Endothelial cell of umbilical vein (primary cell): ENCODE results near the gene CDR2. TPM values are rescaled to one million over a fixed set of nuclear protein-coding genes. Genes with fewer than 3 reads are reported as not detected.

ENCODE experiments used
- BruUV-seq: library from RNA; stranded (reverse); fragments of 400-500 nt; replicated peaks from 2 replicates; lab custom pipeline; 2021; lab: Mats Ljungman, UMichigan
- CTCF ChIA-PET: fragments of 300-600, 350-600 bp; sonication (Branson Sonifier 250); formaldehyde crosslinking; loops from one replicate; lab custom pipeline; 2021; ENCODE audit warnings: antibody characterized with exemption, inconsistent platforms; lab: Charles Lee
- POLR2A ChIA-PET: fragments of 300-600, 350-600 bp; sonication (Branson Sonifier 250); formaldehyde crosslinking; loops from one replicate; lab custom pipeline; 2021; ENCODE audit warnings: antibody characterized with exemption, inconsistent platforms; lab: Charles Lee
- DNase-seq: peaks from one replicate; pipeline ENCODE4 v3.0.0-alpha.2; 2011; ENCODE audit warnings: low read depth, low spot score
- FAIRE-seq: peaks from 2 replicates; lab custom pipeline; 2011; peaks lifted over from hg19 to GRCh38; lab: Jason Lieb, UNC
- H2AFZ ChIP-seq: 2 replicates; pipeline ENCODE4 v1.6.0; 2012; ENCODE audit warnings: low read depth, low read length, control low read depth, inconsistent platforms
- H3K27ac ChIP-seq: 2 replicates; pipeline ENCODE4 v1.5.1; 2011; ENCODE audit warnings: low read depth, mild to moderate bottlenecking, control low read depth, low read length, moderate library complexity; ENCODE audit not compliant: insufficient read depth
- H3K27me3 ChIP-seq, 2 experiments: 2 replicates each; pipeline versions ENCODE4 v1.6.0 to v1.6.1; 2011; ENCODE audit warnings: low read length in 2 of 2, mixed read lengths in 1 of 2; ENCODE audit not compliant: control insufficient read depth in 2 of 2, insufficient read depth in 2 of 2
- H3K36me3 ChIP-seq, 2 experiments: 2 replicates in 1 of 2; 3 replicates in 1 of 2; pipeline ENCODE4 v1.5.1; 2011; ENCODE audit warnings: low read length in 2 of 2, mild to moderate bottlenecking in 1 of 2, moderate library complexity in 1 of 2; ENCODE audit not compliant: control insufficient read depth in 2 of 2, insufficient read depth in 2 of 2; ENCODE audit errors: extremely low read depth in 1 of 2
- H3K4me1 ChIP-seq: 3 replicates; pipeline ENCODE4 v1.5.1; 2011; ENCODE audit warnings: mild to moderate bottlenecking, low read length; ENCODE audit not compliant: control insufficient read depth, insufficient read depth; ENCODE audit errors: extremely low read depth
- H3K4me2 ChIP-seq: 2 replicates; pipeline ENCODE4 v1.6.1; 2011; ENCODE audit warnings: low read length, control low read depth, mixed read lengths; ENCODE audit not compliant: insufficient read depth
- H3K4me3 ChIP-seq, 3 experiments: fragments of 200-600 bp in 1 of 3; sonication (generic), shearing (Covaris generic) in 1 of 3; replicated peaks in 1 of 3; 2 replicates each; pipeline ENCODE4 v1.5.1; 2011 to 2016; ENCODE audit warnings: control low read depth in 3 of 3, low read length in 3 of 3, mild to moderate bottlenecking in 2 of 3, inconsistent platforms in 1 of 3, low read depth in 1 of 3, moderate library complexity in 1 of 3; ENCODE audit not compliant: insufficient read depth in 1 of 3
- H3K79me2 ChIP-seq: 2 replicates; pipeline ENCODE4 v1.6.0; 2012; ENCODE audit warnings: low read length, inconsistent platforms; ENCODE audit not compliant: control insufficient read depth, insufficient read depth
- H3K9ac ChIP-seq: replicated peaks from 2 replicates; pipeline ENCODE3; 2011; ENCODE audit warnings: low read length, control low read depth; ENCODE audit not compliant: insufficient read depth; ENCODE audit errors: extremely low read depth
- H3K9me1 ChIP-seq: replicated peaks from 3 replicates; pipeline ENCODE4 v1.6.0; 2011; ENCODE audit warnings: mild to moderate bottlenecking, low read length; ENCODE audit not compliant: control insufficient read depth, insufficient read depth; ENCODE audit errors: extremely low read depth
- H3K9me3 ChIP-seq: replicated peaks from 2 replicates; pipeline ENCODE4 v1.5.1; 2012; ENCODE audit warnings: low read length, inconsistent platforms; ENCODE audit not compliant: control insufficient read depth, insufficient read depth
- H4K20me1 ChIP-seq: replicated peaks from 2 replicates; pipeline ENCODE3; 2011; ENCODE audit warnings: mild to moderate bottlenecking, low read length; ENCODE audit not compliant: control insufficient read depth, insufficient read depth; ENCODE audit errors: extremely low read depth
- EZH2 ChIP-seq: IDR thresholded peaks from 2 replicates; pipeline ENCODE4 v1.6.1; 2012; ENCODE audit warnings: borderline replicate concordance, low read depth, mild to moderate bottlenecking, moderate library complexity, low read length, inconsistent platforms; ENCODE audit not compliant: severe bottlenecking
- FOS ChIP-seq: IDR thresholded peaks from 2 replicates; pipeline ENCODE4 v1.6.1; 2011; ENCODE audit warnings: mild to moderate bottlenecking, low read length, moderate library complexity, borderline replicate concordance; ENCODE audit not compliant: insufficient read depth
- GATA2 ChIP-seq: IDR thresholded peaks from 2 replicates; pipeline ENCODE4 v1.7.0; 2011; ENCODE audit warnings: low read depth, mild to moderate bottlenecking, moderate library complexity, mixed read lengths, low read length; ENCODE audit not compliant: insufficient read length, insufficient read depth
- JUN ChIP-seq: IDR thresholded peaks from 2 replicates; pipeline ENCODE4 v1.6.1; 2011; ENCODE audit warnings: borderline replicate concordance, low read depth; ENCODE audit not compliant: insufficient read length, insufficient read depth
- MYC ChIP-seq: IDR thresholded peaks from one replicate; pipeline ENCODE4 v1.6.1; 2011; ENCODE audit warnings: mild to moderate bottlenecking, low read depth, low read length
- POLR2A ChIP-seq: IDR thresholded peaks from 2 replicates; pipeline ENCODE4 v1.6.1; 2012; ENCODE audit warnings: low read depth, mild to moderate bottlenecking, control low read depth, low read length
- POLR2AphosphoS5 ChIP-seq: IDR thresholded peaks from 2 replicates; pipeline ENCODE4 v1.6.1; 2012; ENCODE audit warnings: low read depth, mild to moderate bottlenecking, control low read depth, low read length, moderate library complexity; ENCODE audit not compliant: insufficient read depth
- dilution Hi-C: fragments of 300-500 bp; cut with MboI; formaldehyde crosslinking; loops from one replicate; pipeline ENCODE4 v1.15.0; 2019; ENCODE audit warnings: low sequenced_read_pairs; ENCODE audit not compliant: extremely low pct_ligation_motif_present
- intact Hi-C: fragments of 100-400 bp; cut with micrococcal nuclease; formaldehyde crosslinking; loops from one replicate; pipeline ENCODE4 v1.10.0; 2022
- polyA plus RNA-seq, 4 experiments: library from polyadenylated mRNA; depleted of rRNA in 3 of 4; stranded (reverse) in 3 of 4; unstranded in 1 of 4; fragments of >200 nt; gene quantifications; 2 replicates each; pipeline versions ENCODE4 v1.2.1 to v1.2.3, GENCODE V29; 2011 to 2012; ENCODE audit warnings: missing spikeins in 1 of 4
- total RNA-seq: library from RNA; stranded (reverse); gene quantifications from 2 replicates; pipeline ENCODE4 v1.2.3, GENCODE V29; 2021
- TF ChIP-seq, protein P1 (sequence below): IDR thresholded peaks from 2 replicates; pipeline ENCODE4 v1.6.1; 2011; ENCODE audit not compliant: insufficient read depth, insufficient read length
- TF ChIP-seq, protein P2 (sequence below), 2 donors: IDR thresholded peaks; 1 replicate in 1 of 2; 2 replicates in 1 of 2; pipeline ENCODE4 v1.5.1; 2011; ENCODE audit warnings: low read length in 2 of 2, mild to moderate bottlenecking in 2 of 2, moderate library complexity in 2 of 2, control low read depth in 1 of 2, inconsistent platforms in 1 of 2, low read depth in 1 of 2; ENCODE audit not compliant: insufficient read depth in 1 of 2; ENCODE audit errors: extremely low read depth in 1 of 2

CDR2 gene
- total and polyA plus RNA-seq, 2 donors (not counting 3 experiments of a cell fraction or from before 2014, with no cell fraction given) = 35.3 to 61.9 TPM

DNA sequence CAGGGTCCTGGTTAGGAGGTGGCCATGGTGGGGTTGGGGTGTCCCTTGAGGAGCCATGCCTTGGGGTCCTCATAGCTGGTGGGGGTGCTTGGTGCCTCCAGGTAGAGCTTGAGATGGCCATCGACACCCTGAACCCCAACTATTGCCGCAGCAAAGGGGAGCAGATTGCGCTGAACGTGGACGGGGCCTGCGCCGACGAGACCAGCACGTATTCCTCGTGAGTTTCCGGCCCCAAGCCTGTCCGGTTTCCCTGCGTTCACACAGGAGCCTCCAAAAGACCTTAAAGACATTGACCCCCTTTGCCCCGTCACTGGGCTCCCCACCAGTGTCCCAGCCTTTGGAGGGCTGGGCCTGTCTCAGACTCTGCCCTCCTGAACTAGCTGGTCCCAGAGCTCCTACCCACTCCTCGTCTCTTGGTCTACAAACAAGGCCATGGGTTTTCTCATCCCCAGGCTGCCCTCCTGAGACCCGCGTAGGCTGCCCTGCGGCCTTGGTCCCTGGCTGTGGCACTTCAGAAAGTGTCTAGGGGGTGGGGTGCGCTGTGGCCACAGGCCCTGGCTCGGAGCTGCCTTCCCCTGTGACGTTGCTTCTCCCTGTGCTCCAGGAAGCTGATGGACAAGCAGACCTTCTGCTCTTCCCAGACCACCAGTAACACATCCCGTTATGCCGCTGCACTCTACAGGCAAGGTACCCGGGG, 65.4 kb downstream of the CDR2 start:
- intact Hi-C loops (no loop called here), dilution Hi-C loops (no loop called here)
- no TSS peak for BruUV-seq
- no peak overlapping the region for H3K27ac ChIP-seq
- CTCF ChIA-PET = interaction anchor here (2.0 kb wide), 1 partner anchor 9 kb away, joined by 10 read pairs; no protein-coding TSS in a partner anchor
- peaks cover 4 to 47% of the 10 kb centered on the region in 2 experiments for H3K36me3 ChIP-seq
- no peak overlapping the region for H3K9ac ChIP-seq
- no peaks in the 10 kb centered on the region for H3K9me1 ChIP-seq
- POLR2A ChIA-PET = no interaction called here
- H3K9me3 ChIP-seq = no peaks in the 10 kb centered on the region
- TF ChIP-seq GATA2 (no peak), POLR2AphosphoS5 (no peak), EZH2 (no peak), JUN (no peak), MYC (no peak), FOS (no peak), POLR2A (no peak)
- TF ChIP-seq, protein P1, sequence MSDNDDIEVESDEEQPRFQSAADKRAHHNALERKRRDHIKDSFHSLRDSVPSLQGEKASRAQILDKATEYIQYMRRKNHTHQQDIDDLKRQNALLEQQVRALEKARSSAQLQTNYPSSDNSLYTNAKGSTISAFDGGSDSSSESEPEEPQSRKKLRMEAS = no peak
- TF ChIP-seq, protein P2, sequence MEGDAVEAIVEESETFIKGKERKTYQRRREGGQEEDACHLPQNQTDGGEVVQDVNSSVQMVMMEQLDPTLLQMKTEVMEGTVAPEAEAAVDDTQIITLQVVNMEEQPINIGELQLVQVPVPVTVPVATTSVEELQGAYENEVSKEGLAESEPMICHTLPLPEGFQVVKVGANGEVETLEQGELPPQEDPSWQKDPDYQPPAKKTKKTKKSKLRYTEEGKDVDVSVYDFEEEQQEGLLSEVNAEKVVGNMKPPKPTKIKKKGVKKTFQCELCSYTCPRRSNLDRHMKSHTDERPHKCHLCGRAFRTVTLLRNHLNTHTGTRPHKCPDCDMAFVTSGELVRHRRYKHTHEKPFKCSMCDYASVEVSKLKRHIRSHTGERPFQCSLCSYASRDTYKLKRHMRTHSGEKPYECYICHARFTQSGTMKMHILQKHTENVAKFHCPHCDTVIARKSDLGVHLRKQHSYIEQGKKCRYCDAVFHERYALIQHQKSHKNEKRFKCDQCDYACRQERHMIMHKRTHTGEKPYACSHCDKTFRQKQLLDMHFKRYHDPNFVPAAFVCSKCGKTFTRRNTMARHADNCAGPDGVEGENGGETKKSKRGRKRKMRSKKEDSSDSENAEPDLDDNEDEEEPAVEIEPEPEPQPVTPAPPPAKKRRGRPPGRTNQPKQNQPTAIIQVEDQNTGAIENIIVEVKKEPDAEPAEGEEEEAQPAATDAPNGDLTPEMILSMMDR (IDR thresholded peaks at IDR 0.05; ENCODE audit: extremely low read depth in 1 of 2, insufficient read depth in 1 of 2, low read depth in 1 of 2, low read length in 2 of 2) = no peak
- H3K4me3 ChIP-seq = no peak overlapping the region
- FAIRE-seq = no peak
- H3K27me3 ChIP-seq = no peaks in the 10 kb centered on the region
- no peaks in the 10 kb centered on the region for H4K20me1 ChIP-seq
- H3K4me2 ChIP-seq = no peak overlapping the region
- DNase-seq = no peak
- H2AFZ ChIP-seq = no peak overlapping the region
- H3K79me2 ChIP-seq = no peaks in the 10 kb centered on the region
- no peaks in the 10 kb centered on the region for H3K4me1 ChIP-seq
